A673 (cell line): ENCODE results near the gene HARBI1. TPM values are rescaled to one million over a fixed set of nuclear protein-coding genes. Genes with fewer than 3 reads are reported as not detected.

Experiments used
- Bru-seq: library from RNA; stranded (reverse); fragments of 400-500 nt; gene quantifications from one replicate; lab custom pipeline; 2021; lab: Mats Ljungman, UMichigan
- BruChase-seq, 2 experiments: library from RNA; stranded (reverse); fragments of 400-500 nt; gene quantifications; one replicate each; lab custom pipeline; 2021; lab: Mats Ljungman, UMichigan
- BruUV-seq: library from RNA; stranded (reverse); fragments of 400-500 nt; replicated peaks from 2 replicates; lab custom pipeline; 2021; lab: Mats Ljungman, UMichigan
- CTCF ChIA-PET: fragments of 300-600 bp; sonication (Branson Sonifier 250); formaldehyde crosslinking; loops from one replicate; lab custom pipeline; 2022; ENCODE audit warnings: antibody characterized with exemption; lab: Charles Lee
- POLR2A ChIA-PET: fragments of 300-600 bp; sonication (Branson Sonifier 250); formaldehyde crosslinking; loops from one replicate; lab custom pipeline; 2022; ENCODE audit warnings: antibody characterized with exemption; ENCODE audit not compliant: low non-redundant PET; lab: Charles Lee
- DNase-seq: peaks from one replicate; pipeline ENCODE4 v3.0.0-alpha.2; 2015; ENCODE audit warnings: low spot score
- H3K27ac ChIP-seq: fragments of 200-600 bp; sonication (generic); 2 replicates; pipeline ENCODE4 v1.5.1; 2016; ENCODE audit warnings: mixed run types, low read depth, mild to moderate bottlenecking, mixed read lengths, antibody characterized with exemption, low read length; ENCODE audit not compliant: poor library complexity, severe bottlenecking
- H3K27me3 ChIP-seq: fragments of 200-600 bp; sonication (generic); replicated peaks from 2 replicates; pipeline ENCODE4 v1.6.1; 2017; ENCODE audit warnings: mixed run types, low read depth, mild to moderate bottlenecking, mixed read lengths, antibody characterized with exemption, low read length; ENCODE audit not compliant: insufficient read depth, poor library complexity
- H3K36me3 ChIP-seq: fragments of 200-600 bp; sonication (generic); 2 replicates; pipeline ENCODE4 v1.6.1; 2016; ENCODE audit warnings: mixed run types, mild to moderate bottlenecking, mixed read lengths, antibody characterized with exemption, low read length; ENCODE audit not compliant: insufficient read depth, poor library complexity, severe bottlenecking
- H3K4me1 ChIP-seq: fragments of 200-600 bp; sonication (generic); 2 replicates; pipeline ENCODE4 v1.6.1; 2017; ENCODE audit warnings: mixed run types, mild to moderate bottlenecking, mixed read lengths, antibody characterized with exemption, low read length; ENCODE audit not compliant: insufficient read depth, poor library complexity, severe bottlenecking
- H3K4me3 ChIP-seq: fragments of 200-600 bp; sonication (generic); 2 replicates; pipeline ENCODE4 v1.5.1; 2016; ENCODE audit warnings: low read depth, mixed run types, mild to moderate bottlenecking, mixed read lengths, low read length; ENCODE audit not compliant: poor library complexity, severe bottlenecking
- H3K9me3 ChIP-seq: fragments of 200-600 bp; sonication (generic); 2 replicates; pipeline ENCODE4 v1.6.1; 2016; ENCODE audit warnings: mixed run types, low read depth, mild to moderate bottlenecking, mixed read lengths, antibody characterized with exemption, low read length; ENCODE audit not compliant: poor library complexity, severe bottlenecking
- EZH2 ChIP-seq: fragments of 200-600 bp; sonication (generic); IDR thresholded peaks from 2 replicates; pipeline ENCODE4 v1.6.1; 2017; ENCODE audit warnings: borderline replicate concordance, low read depth, mild to moderate bottlenecking, mixed read lengths, antibody characterized with exemption, low read length; ENCODE audit not compliant: poor library complexity, severe bottlenecking
- intact Hi-C: fragments of 100-400 bp; cut with micrococcal nuclease; formaldehyde crosslinking; loops from one replicate; pipeline ENCODE4 v1.10.0; 2022; ENCODE audit not compliant: unreplicated experiment
- long read RNA-seq: library from polyadenylated mRNA; stranded (forward); transcript quantifications from one replicate; pipeline ENCODE4 v2.0.0, GENCODE V29; 2022
- total RNA-seq: library from RNA; stranded (reverse); gene quantifications from 2 replicates; pipeline ENCODE4 v1.2.3, GENCODE V29; 2021
- TF ChIP-seq, protein P1 (sequence below): fragments of 300-800, 200-600 bp; sonication (generic); conservative IDR thresholded peaks from 2 replicates; pipeline ENCODE4 v1.5.1; 2017; ENCODE audit warnings: low read depth, mild to moderate bottlenecking, antibody characterized with exemption, low read length, moderate library complexity, mixed read lengths

Gene HARBI1, protein sequence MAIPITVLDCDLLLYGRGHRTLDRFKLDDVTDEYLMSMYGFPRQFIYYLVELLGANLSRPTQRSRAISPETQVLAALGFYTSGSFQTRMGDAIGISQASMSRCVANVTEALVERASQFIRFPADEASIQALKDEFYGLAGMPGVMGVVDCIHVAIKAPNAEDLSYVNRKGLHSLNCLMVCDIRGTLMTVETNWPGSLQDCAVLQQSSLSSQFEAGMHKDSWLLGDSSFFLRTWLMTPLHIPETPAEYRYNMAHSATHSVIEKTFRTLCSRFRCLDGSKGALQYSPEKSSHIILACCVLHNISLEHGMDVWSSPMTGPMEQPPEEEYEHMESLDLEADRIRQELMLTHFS
- total RNA-seq: 10.1 and 11.6 TPM in 2 replicates
- Bru-seq, nascent RNA: percentile 60 among the genes with signal in this experiment
- BruChase-seq, experiment 1, labeled RNA remaining after a 2-hour chase: percentile 63 among the genes with signal in this experiment
- BruChase-seq, experiment 2, labeled RNA remaining after a 6-hour chase: percentile 58 among the genes with signal in this experiment
- long read RNA-seq, transcript HARBI1-201 (3 exons, 1,967 nt): major isoform, 12 of 14 reads
- long read RNA-seq, partial matches to known transcripts: 1 of 14 reads
- long read RNA-seq, other reads (novel, unspliced or antisense): 1 of 14 reads

DNA sequence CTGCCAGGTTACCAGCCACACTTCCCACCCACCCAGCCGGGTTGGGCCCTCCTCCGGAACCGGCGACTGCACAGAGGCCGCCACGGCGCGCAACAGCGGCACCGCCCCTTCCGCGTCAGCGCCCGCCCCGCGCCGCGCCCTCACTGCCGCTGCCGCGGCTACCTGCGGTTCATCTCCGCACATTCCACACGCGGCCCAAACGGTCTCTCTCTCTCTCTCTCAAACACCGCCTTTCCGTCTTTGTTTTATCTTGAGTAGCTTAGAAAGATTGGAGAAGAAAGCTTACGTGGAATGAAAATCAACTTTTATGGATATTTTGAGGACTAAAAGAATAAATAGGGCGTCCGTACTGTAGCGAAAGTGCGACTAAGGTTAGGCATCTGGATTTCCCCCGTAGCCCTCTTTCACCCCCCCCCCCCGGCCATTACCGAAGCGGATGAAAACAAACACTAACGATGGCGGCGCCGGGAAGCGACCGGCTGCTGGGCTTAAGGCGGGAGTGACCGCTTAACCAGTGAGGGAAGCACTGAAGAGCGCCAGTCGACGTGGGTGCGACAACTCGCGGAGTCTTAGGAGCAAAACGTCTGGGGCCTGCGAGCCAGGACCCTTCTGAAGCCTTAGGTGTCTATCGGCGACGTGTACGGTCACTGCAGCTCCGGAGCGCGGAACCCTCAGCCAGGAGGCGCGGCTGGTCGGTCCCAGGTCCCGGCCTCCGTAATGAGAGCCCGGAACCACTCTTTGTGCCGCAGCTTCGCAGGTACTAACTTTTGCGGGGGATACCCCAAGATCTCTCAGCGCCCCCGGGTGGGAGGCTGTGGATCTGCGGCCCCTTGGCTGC lies at the start of gene HARBI1, which contains the start of gene ATG13:
HARBI1 (minus strand) TSS at position 94 of the 838 bp plus-strand sequence. CDS start 990 bp downstream, outside the sequence.
ATG13 (plus strand) TSS at position 420 of the 838 bp plus-strand sequence. CDS start 26,739 bp downstream, outside the sequence.
- POLR2A ChIA-PET: interaction anchor here (0.6 kb wide), 2 partner anchors 25 to 804 kb away, joined by 3 to 13 read pairs; no protein-coding TSS in a partner anchor
- TSS peak; percentile 70 for BruUV-seq
- Histone ChIP-seq H3K4me3 (peak within 1 kb of the TSS; percentile 65), H3K27ac (peak within 1 kb of the TSS; percentile 97), H3K4me1 (peaks cover 23% of the 10 kb centered on the region), H3K9me3 (no peaks in the 10 kb centered on the region), H3K36me3 (peaks cover 8% of the 10 kb centered on the region), H3K27me3 (no peaks in the 10 kb centered on the region)
- peak; percentile 98 for DNase-seq
- CTCF ChIA-PET: interaction anchor here (0.6 to 0.9 kb wide), 2 partner anchors 24 to 128 kb away, joined by 3 to 4 read pairs; partner anchors contain the start of gene AMBRA1
- intact Hi-C loops: no loop called here
- no peak for TF ChIP-seq EZH2
- TF ChIP-seq, protein P1, sequence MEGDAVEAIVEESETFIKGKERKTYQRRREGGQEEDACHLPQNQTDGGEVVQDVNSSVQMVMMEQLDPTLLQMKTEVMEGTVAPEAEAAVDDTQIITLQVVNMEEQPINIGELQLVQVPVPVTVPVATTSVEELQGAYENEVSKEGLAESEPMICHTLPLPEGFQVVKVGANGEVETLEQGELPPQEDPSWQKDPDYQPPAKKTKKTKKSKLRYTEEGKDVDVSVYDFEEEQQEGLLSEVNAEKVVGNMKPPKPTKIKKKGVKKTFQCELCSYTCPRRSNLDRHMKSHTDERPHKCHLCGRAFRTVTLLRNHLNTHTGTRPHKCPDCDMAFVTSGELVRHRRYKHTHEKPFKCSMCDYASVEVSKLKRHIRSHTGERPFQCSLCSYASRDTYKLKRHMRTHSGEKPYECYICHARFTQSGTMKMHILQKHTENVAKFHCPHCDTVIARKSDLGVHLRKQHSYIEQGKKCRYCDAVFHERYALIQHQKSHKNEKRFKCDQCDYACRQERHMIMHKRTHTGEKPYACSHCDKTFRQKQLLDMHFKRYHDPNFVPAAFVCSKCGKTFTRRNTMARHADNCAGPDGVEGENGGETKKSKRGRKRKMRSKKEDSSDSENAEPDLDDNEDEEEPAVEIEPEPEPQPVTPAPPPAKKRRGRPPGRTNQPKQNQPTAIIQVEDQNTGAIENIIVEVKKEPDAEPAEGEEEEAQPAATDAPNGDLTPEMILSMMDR: peak; percentile 100

DNA sequence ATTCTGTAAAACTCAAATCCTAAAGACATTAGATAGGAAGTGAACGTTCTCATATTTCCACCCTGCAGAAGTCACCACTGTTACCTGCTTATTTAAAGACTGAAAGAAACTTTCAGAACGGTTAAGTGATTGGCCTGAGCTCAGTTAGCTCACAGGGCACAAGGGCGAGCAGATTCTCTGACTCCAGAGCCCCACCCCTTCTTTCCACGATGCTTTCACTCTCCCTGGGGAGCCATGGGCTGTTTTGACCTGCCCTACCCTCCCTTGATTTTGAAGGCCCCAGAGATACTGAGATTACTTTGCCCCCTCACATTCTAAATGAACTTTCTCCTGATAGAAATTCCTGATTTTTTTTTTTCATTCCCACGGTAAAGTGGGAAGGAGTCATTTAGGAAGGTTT lies 49.5 kb upstream of the HARBI1 start:
- Histone ChIP-seq H3K9me3 (no peaks in the 10 kb centered on the region), H3K36me3 (peaks cover 64% of the 10 kb centered on the region), H3K4me3 (no peak overlapping the region), H3K4me1 (no peaks in the 10 kb centered on the region), H3K27ac (no peak overlapping the region), H3K27me3 (no peaks in the 10 kb centered on the region)
- no TSS peak for BruUV-seq
- TF ChIP-seq EZH2: no peak
- TF ChIP-seq, protein P1: no peak
- DNase-seq: no peak
- intact Hi-C loops: no loop called here
- ChIA-PET CTCF (no interaction called here), POLR2A (interaction anchor here (0.6 kb wide), 1 partner anchor 153 kb away, joined by 3 read pairs; no protein-coding TSS in a partner anchor)

DNA sequence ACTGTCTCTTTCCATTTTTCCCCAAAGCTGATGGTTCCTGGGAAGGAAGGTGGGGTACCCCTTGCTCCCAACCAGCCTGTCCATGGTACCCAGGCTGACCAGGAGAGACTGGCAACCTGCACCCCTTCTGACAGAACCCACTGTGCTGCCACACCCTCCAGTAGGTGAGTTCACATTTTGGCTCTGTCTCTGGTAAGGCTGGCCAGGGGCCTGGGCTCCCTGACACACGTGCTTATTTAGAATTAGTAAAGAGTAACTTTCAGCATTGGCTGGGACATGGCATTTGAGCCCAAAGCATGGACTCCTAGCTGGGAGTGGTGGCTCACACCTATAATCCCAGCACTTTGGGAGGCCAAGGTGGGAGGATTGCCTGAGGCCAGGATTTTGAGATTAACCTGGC lies 48.3 kb upstream of the HARBI1 start:
- Histone ChIP-seq H3K27me3 (no peaks in the 10 kb centered on the region), H3K9me3 (no peaks in the 10 kb centered on the region), H3K4me3 (no peak overlapping the region), H3K36me3 (peaks cover 53% of the 10 kb centered on the region), H3K27ac (no peak overlapping the region), H3K4me1 (no peaks in the 10 kb centered on the region)
- intact Hi-C loops: no loop called here
- no TSS peak for BruUV-seq
- TF ChIP-seq EZH2: no peak
- TF ChIP-seq, protein P1: no peak
- POLR2A ChIA-PET: no interaction called here
- CTCF ChIA-PET: no interaction called here
- DNase-seq: no peak
